Astrocyte (in vitro differentiated cells and primary cell): ENCODE measurements around the gene PCBD2. TPM values are rescaled to one million over a fixed set of nuclear protein-coding genes. Genes with fewer than 3 reads are reported as not detected.

ENCODE experiments used
- DNase-seq: peaks from one replicate; pipeline ENCODE4 v3.0.0-alpha.2; 2010; ENCODE audit warnings: low read depth
- FAIRE-seq: peaks from 2 replicates; lab custom pipeline; 2011; peaks lifted over from hg19 to GRCh38; lab: Jason Lieb, UNC
- H2AFZ ChIP-seq: 2 replicates; pipeline ENCODE4 v1.6.0; 2012; ENCODE audit warnings: low read depth, low read length, inconsistent platforms
- H3K27ac ChIP-seq: 2 replicates; pipeline ENCODE4 v1.5.1; 2011; ENCODE audit warnings: low read depth, low read length, inconsistent platforms
- H3K27me3 ChIP-seq: 2 replicates; pipeline ENCODE4 v1.6.0; 2011; ENCODE audit warnings: low read length, inconsistent platforms; ENCODE audit not compliant: insufficient read depth
- H3K36me3 ChIP-seq: 2 replicates; pipeline ENCODE4 v1.5.1; 2011; ENCODE audit warnings: low read length, inconsistent platforms; ENCODE audit not compliant: insufficient read depth
- H3K4me1 ChIP-seq: 2 replicates; pipeline ENCODE4 v1.5.1; 2011; ENCODE audit warnings: low read length, inconsistent platforms; ENCODE audit not compliant: insufficient read depth
- H3K4me2 ChIP-seq: 2 replicates; pipeline ENCODE4 v1.6.0; 2012; ENCODE audit warnings: low read length, inconsistent platforms
- H3K4me3 ChIP-seq: 2 replicates; pipeline ENCODE4 v1.5.1; 2011; ENCODE audit warnings: low read depth, mild to moderate bottlenecking, low read length, inconsistent platforms; ENCODE audit not compliant: insufficient read depth
- H3K79me2 ChIP-seq: 2 replicates; pipeline ENCODE4 v1.6.0; 2012; ENCODE audit warnings: mild to moderate bottlenecking, low read length, inconsistent platforms; ENCODE audit not compliant: insufficient read depth
- H3K9ac ChIP-seq: 2 replicates; pipeline ENCODE4 v1.6.0; 2012; ENCODE audit warnings: mild to moderate bottlenecking, low read length, inconsistent platforms
- H3K9me3 ChIP-seq: 2 replicates; pipeline ENCODE4 v1.5.1; 2012; ENCODE audit warnings: low read depth, mild to moderate bottlenecking, low read length, inconsistent platforms; ENCODE audit not compliant: insufficient read depth
- H4K20me1 ChIP-seq: 2 replicates; pipeline ENCODE4 v1.6.0; 2012; ENCODE audit warnings: low read length, inconsistent platforms; ENCODE audit not compliant: insufficient read depth
- H3K27ac Mint-ChIP-seq: one replicate; pipeline ENCODE4 v1.8.0; 2021; ENCODE audit warnings: mild to moderate bottlenecking, mixed read lengths; ENCODE audit not compliant: unreplicated experiment
- H3K27me3 Mint-ChIP-seq: one replicate; pipeline ENCODE4 v1.8.0; 2021; ENCODE audit warnings: low read depth, mixed read lengths; ENCODE audit not compliant: unreplicated experiment
- H3K36me3 Mint-ChIP-seq: one replicate; pipeline ENCODE4 v1.8.0; 2021; ENCODE audit warnings: low read depth, mixed read lengths; ENCODE audit not compliant: unreplicated experiment
- H3K4me1 Mint-ChIP-seq: one replicate; pipeline ENCODE4 v1.8.0; 2021; ENCODE audit warnings: low read depth, mixed read lengths; ENCODE audit not compliant: unreplicated experiment
- H3K4me3 Mint-ChIP-seq: one replicate; pipeline ENCODE4 v1.8.0; 2021; ENCODE audit warnings: mild to moderate bottlenecking, moderate library complexity, mixed read lengths; ENCODE audit not compliant: unreplicated experiment
- H3K9me3 Mint-ChIP-seq: one replicate; pipeline ENCODE4 v1.8.0; 2021; ENCODE audit warnings: mild to moderate bottlenecking, mixed read lengths; ENCODE audit not compliant: unreplicated experiment
- EZH2 ChIP-seq: IDR thresholded peaks from 2 replicates; pipeline ENCODE4 v1.6.1; 2012; ENCODE audit warnings: mild to moderate bottlenecking, low read length, inconsistent platforms; ENCODE audit not compliant: insufficient read depth
- microRNA-seq: library from miRNA; unstranded; fragments of <30 nt; microRNA quantifications from one replicate; pipeline ENCODE4 v1.2.0, GENCODE V29; 2020
- total RNA-seq: library from RNA; stranded (reverse); gene quantifications from 2 replicates; pipeline ENCODE4 v1.2.1, GENCODE V29; 2021
- TF ChIP-seq, protein P1 (sequence below): IDR thresholded peaks from 2 replicates; pipeline ENCODE4 v1.5.1; 2011; ENCODE audit warnings: low read depth, mild to moderate bottlenecking, inconsistent platforms, low read length, moderate library complexity; ENCODE audit not compliant: insufficient read depth

The PCBD2 gene
- total RNA-seq, 1 donor from 2014 or later: 10.2 TPM

DNA sequence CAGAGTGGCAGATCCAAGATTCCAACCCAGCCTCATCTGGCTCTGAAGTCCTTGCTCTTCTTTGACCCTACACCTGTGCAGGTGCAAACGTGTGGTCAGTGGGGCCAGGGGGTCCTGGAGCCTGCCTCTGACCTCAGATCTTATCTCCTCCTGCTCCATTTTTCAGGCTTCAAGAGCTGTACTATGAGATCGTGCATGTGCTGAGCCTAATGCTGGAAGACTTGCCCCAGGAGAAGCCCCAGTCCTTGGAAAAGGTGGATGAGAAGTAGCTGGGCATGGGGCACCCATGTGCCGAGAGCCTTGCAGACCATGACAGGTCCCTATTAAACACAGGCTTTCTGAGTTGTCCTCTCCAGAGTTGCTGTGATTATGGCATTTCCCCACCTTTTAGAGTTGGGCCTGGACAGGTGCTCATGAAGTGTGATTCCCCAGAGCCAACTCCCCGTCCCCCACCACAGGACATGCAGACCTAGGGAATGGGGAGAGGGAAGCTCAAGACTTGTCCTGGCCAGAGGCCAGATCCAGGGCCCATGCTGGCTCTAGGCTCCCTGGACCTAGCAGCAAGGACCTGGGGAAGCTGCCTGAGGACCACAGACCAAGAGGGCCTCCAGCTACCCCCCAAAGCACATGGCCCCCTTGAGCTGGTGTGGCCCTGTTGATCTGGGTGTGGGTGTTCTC, 106.6 kb downstream of the PCBD2 start:
- Mint-ChIP-seq H3K4me3 (no peak overlapping the region), H3K4me1 (no peaks in the 10 kb centered on the region), H3K9me3 (peaks cover 6% of the 10 kb centered on the region), H3K27ac (no peak overlapping the region), H3K36me3 (peaks cover 3% of the 10 kb centered on the region), H3K27me3 (peaks cover 77% of the 10 kb centered on the region)
- Histone ChIP-seq H3K9me3 (no peaks in the 10 kb centered on the region), H3K27ac (no peak overlapping the region), H3K9ac (no peak overlapping the region), H3K36me3 (no peaks in the 10 kb centered on the region), H3K4me3 (no peak overlapping the region), H3K27me3 (peaks cover 6% of the 10 kb centered on the region), H2AFZ (no peak overlapping the region), H3K79me2 (no peaks in the 10 kb centered on the region), H3K4me1 (no peaks in the 10 kb centered on the region), H3K4me2 (no peak overlapping the region), H4K20me1 (no peaks in the 10 kb centered on the region)
- FAIRE-seq (no peak), DNase-seq (no peak)
- TF ChIP-seq, protein P1, sequence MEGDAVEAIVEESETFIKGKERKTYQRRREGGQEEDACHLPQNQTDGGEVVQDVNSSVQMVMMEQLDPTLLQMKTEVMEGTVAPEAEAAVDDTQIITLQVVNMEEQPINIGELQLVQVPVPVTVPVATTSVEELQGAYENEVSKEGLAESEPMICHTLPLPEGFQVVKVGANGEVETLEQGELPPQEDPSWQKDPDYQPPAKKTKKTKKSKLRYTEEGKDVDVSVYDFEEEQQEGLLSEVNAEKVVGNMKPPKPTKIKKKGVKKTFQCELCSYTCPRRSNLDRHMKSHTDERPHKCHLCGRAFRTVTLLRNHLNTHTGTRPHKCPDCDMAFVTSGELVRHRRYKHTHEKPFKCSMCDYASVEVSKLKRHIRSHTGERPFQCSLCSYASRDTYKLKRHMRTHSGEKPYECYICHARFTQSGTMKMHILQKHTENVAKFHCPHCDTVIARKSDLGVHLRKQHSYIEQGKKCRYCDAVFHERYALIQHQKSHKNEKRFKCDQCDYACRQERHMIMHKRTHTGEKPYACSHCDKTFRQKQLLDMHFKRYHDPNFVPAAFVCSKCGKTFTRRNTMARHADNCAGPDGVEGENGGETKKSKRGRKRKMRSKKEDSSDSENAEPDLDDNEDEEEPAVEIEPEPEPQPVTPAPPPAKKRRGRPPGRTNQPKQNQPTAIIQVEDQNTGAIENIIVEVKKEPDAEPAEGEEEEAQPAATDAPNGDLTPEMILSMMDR: no peak
- TF ChIP-seq EZH2: no peak

DNA sequence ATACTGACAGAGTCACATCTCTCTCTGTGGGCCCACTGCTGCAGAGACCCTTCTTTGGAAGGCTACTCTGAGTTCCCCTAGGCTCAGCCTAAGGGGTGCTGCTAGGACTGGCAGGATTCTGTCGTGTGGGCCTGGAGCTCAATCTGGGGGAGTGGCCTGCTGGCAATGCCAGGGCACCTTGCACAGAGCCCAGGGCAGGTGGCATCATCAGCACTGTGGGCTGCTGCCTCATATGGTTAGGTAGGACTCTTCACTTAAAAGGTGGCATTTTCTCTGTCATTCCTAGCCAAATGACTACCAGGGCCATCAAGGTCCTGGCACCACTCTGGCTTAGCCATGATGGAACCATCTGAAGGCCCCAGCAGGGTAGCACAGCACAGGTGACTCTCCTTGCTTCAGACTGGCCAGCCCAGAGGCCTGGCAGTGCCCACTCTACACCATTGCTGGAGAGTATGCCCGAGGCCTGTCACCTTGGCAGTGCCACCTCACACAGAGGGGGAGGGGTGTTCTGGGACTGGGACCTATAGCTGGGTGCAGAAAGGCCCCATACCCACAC, 107.2 kb downstream of the PCBD2 start:
- H3K36me3 ChIP-seq: no peaks in the 10 kb centered on the region
- no peak overlapping the region for H3K9ac ChIP-seq
- DNase-seq (no peak), FAIRE-seq (no peak)
- Mint-ChIP-seq H3K4me3 (no peak overlapping the region), H3K27ac (no peak overlapping the region), H3K36me3 (peaks cover 3% of the 10 kb centered on the region), H3K9me3 (peaks cover 6% of the 10 kb centered on the region), H3K27me3 (peaks cover 78% of the 10 kb centered on the region), H3K4me1 (no peaks in the 10 kb centered on the region)
- no peaks in the 10 kb centered on the region for H4K20me1 ChIP-seq
- no peak overlapping the region for H2AFZ ChIP-seq
- TF ChIP-seq, protein P1: no peak
- H3K4me1 ChIP-seq: no peaks in the 10 kb centered on the region
- no peak overlapping the region for H3K4me3 ChIP-seq
- H3K9me3 ChIP-seq: no peaks in the 10 kb centered on the region
- no peaks in the 10 kb centered on the region for H3K79me2 ChIP-seq
- H3K27ac ChIP-seq: no peak overlapping the region
- H3K27me3 ChIP-seq: peaks cover 6% of the 10 kb centered on the region
- H3K4me2 ChIP-seq: no peak overlapping the region

Small RNA genes within 50 kb of the gene (microRNA-seq; reads per million reads assigned to microRNA genes)
- gene MIR4461: not detected

Other genes with a start within 250 kb of the PCBD2 start
- 25.7 and 27.7 TPM in 2 replicates for gene CAMLG, start 166.6 kb upstream of the PCBD2 start, total RNA-seq
- gene DDX46, start 146.4 kb upstream of the PCBD2 start, total RNA-seq: 43.6 and 46.2 TPM in 2 replicates
- gene C5orf24, start 59.2 kb upstream of the PCBD2 start, total RNA-seq: 88.4 and 96.9 TPM in 2 replicates
- 65.6 and 72.9 TPM in 2 replicates for gene TXNDC15, start 30.8 kb upstream of the PCBD2 start, total RNA-seq
- 0.26 and 0.39 TPM in 2 replicates for gene CATSPER3, start 62.8 kb downstream of the PCBD2 start, total RNA-seq
- 0.52 TPM in 1 of 2 replicates, not detected in the other for gene PITX1, start 129.1 kb downstream of the PCBD2 start, total RNA-seq